Adrenal gland (tissue), 12 donors: ENCODE data around the gene RNF40. TPM values are rescaled to one million over a fixed set of nuclear protein-coding genes. Genes with fewer than 3 reads are reported as not detected.

Experiments used
- DNase-seq, 7 donors: peaks; one replicate each; pipeline ENCODE4 v3.0.0-alpha.2; 2019 to 2020
- H3K27ac ChIP-seq, 5 donors: fragments of 200-600 bp; sonication (generic) in 4 of 5; 1 replicate in 3 of 5; 2 replicates in 2 of 5; pipeline versions ENCODE4 v1.5.1 to v1.8.0; 2016 to 2020; ENCODE audit warnings: mild to moderate bottlenecking in 1 of 5
- H3K27me3 ChIP-seq: fragments of 200-600 bp; 2 replicates; pipeline ENCODE4 v1.8.0; 2021
- H3K36me3 ChIP-seq, 2 donors: fragments of 200-600 bp; replicated peaks in 1 of 2; 1 replicate in 1 of 2; 2 replicates in 1 of 2; pipeline versions ENCODE4 v1.5.1 to v1.8.0; 2018 to 2022
- H3K4me1 ChIP-seq, 2 donors: fragments of 200-600 bp; replicated peaks in 1 of 2; 1 replicate in 1 of 2; 2 replicates in 1 of 2; pipeline versions ENCODE4 v1.5.1 to v1.8.0; 2018 to 2021
- H3K4me3 ChIP-seq, 4 donors: fragments of 200-600 bp; sonication (generic) in 3 of 4; one replicate each; pipeline ENCODE4 v1.5.1; 2016 to 2018
- H3K9me3 ChIP-seq, 3 donors: fragments of 200-600 bp; sonication (generic) in 1 of 3; replicated peaks in 1 of 3; 1 replicate in 2 of 3; 2 replicates in 1 of 3; pipeline versions ENCODE4 v1.5.1 to v1.8.0; 2016 to 2021
- POLR2A ChIP-seq, 2 donors: fragments of 450-650 bp; IDR thresholded peaks; one replicate each; pipeline ENCODE4 v1.6.1; 2017; ENCODE audit warnings: antibody characterized with exemption in 2 of 2, mild to moderate bottlenecking in 2 of 2, moderate library complexity in 1 of 2
- WGBS, 4 donors: extraction: QIAGEN DNeasy Blood & Tissue Kit in 2 of 4; methylation state at CpG; one replicate each; pipeline versions ENCODE4 v1.1.5 to v1.1.7; 2013 to 2017; 5-methylcytosine and 5-hydroxymethylcytosine counted together
- intact Hi-C, 2 donors: fragments of 100-400 bp; cut with DNase I; formaldehyde crosslinking; loops; one replicate each; pipeline versions ENCODE4 v1.14.1 to v1.15.0; 2022 to 2023
- polyA plus RNA-seq, 3 donors: library from polyadenylated mRNA; stranded (reverse); fragments of 200-250 nt in 2 of 3; fragments of 350-450 nt in 1 of 3; fragmentation: Illumina TruSeq in 1 of 3; extraction: RNeasy Lipid Tissue Mini Kit (QIAGEN cat#74804) in 1 of 3; gene quantifications; one replicate each; pipeline ENCODE4 v1.2.3, GENCODE V29; 2013 to 2014
- total RNA-seq, 9 donors: library from RNA; depleted of rRNA in 4 of 9; stranded (reverse); fragments of >200 nt in 4 of 9; fragments of 120-200 nt in 1 of 9; fragmentation: NEBNext Ultra II Directional in 1 of 9; extraction: Animal tissue kit (Norgen Biotek cat#: 25700) in 1 of 9; gene quantifications; one replicate each; pipeline versions ENCODE4 v1.1.0 to v1.2.4, GENCODE V29; 2013 to 2023
- TF ChIP-seq, protein P1 (sequence below), 6 experiments: fragments of 450-650 bp in 4 of 6; fragments of 200-600 bp in 2 of 6; sonication (generic) in 1 of 6; IDR thresholded peaks; 1 replicate in 5 of 6; 2 replicates in 1 of 6; pipeline versions ENCODE4 v1.5.1 to v1.8.0; 2016 to 2021; ENCODE audit warnings: antibody characterized with exemption in 6 of 6, mild to moderate bottlenecking in 2 of 6, moderate library complexity in 1 of 6
- donor health status: healthy with polysubstance abuse.
- donor health status: Bipolar disorder and iron deficiency.
- donor health status: DM: yes; HTN: yes; CAD: no.
- donor health status: DM: no; HTN: no; CAD: no.
- donor health status: DM: no; HTN: no; CAD: no.
- donor health status: DM: yes; HTN: yes; CAD: no.

RNF40 gene
- total and polyA plus RNA-seq, 12 donors: 86.9 to 164 (median 114) TPM

- H3K4me1 ChIP-seq: peaks cover 10 to 23% of the 10 kb centered on the region in 2 donors
- no peak overlapping the region for H3K4me3 ChIP-seq
- H3K27ac ChIP-seq: peak overlapping the region; percentile 11 to 84 (median 77)
- peaks cover 0 to 47% of the 10 kb centered on the region in 2 donors for H3K36me3 ChIP-seq
- no peaks in the 10 kb centered on the region for H3K27me3 ChIP-seq
- TF ChIP-seq, protein P1, sequence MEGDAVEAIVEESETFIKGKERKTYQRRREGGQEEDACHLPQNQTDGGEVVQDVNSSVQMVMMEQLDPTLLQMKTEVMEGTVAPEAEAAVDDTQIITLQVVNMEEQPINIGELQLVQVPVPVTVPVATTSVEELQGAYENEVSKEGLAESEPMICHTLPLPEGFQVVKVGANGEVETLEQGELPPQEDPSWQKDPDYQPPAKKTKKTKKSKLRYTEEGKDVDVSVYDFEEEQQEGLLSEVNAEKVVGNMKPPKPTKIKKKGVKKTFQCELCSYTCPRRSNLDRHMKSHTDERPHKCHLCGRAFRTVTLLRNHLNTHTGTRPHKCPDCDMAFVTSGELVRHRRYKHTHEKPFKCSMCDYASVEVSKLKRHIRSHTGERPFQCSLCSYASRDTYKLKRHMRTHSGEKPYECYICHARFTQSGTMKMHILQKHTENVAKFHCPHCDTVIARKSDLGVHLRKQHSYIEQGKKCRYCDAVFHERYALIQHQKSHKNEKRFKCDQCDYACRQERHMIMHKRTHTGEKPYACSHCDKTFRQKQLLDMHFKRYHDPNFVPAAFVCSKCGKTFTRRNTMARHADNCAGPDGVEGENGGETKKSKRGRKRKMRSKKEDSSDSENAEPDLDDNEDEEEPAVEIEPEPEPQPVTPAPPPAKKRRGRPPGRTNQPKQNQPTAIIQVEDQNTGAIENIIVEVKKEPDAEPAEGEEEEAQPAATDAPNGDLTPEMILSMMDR (IDR thresholded peaks at IDR 0.05): no peak
- TF ChIP-seq POLR2A (IDR thresholded peaks at IDR 0.05): peak in 1 of 2 donors; percentile 46
- intact Hi-C loops: no loop called here
- 33 to 48% (median 40%) methylated on average over 3 to 6 of the region's 6 CpGs for WGBS, 4 donors
- DNase-seq: peak; percentile 51 to 88 (median 84)
- H3K9me3 ChIP-seq: no peaks in the 10 kb centered on the region
Measured at GRCh38 chr16:30741461-30741914, 20.6 kb upstream of the RNF40 start.

- DNase-seq: peak in 1 of 7 donors; percentile 19
- peaks cover 10 to 31% of the 10 kb centered on the region in 2 donors for H3K4me1 ChIP-seq
- TF ChIP-seq POLR2A (IDR thresholded peaks at IDR 0.05): no peak
- TF ChIP-seq, protein P1 (IDR thresholded peaks at IDR 0.05): no peak
- 94 to 98% (median 96%) methylated on average over 7 to 11 of the region's 11 CpGs for WGBS, 4 donors
- H3K36me3 ChIP-seq: peaks cover 0 to 25% of the 10 kb centered on the region in 2 donors
- intact Hi-C loops: no loop called here
- no peak overlapping the region for H3K27ac ChIP-seq
- H3K9me3 ChIP-seq: no peaks in the 10 kb centered on the region
- H3K4me3 ChIP-seq: no peak overlapping the region
- H3K27me3 ChIP-seq: no peaks in the 10 kb centered on the region
Measured at GRCh38 chr16:30743716-30744115, 18.4 kb upstream of the RNF40 start.

DNA sequence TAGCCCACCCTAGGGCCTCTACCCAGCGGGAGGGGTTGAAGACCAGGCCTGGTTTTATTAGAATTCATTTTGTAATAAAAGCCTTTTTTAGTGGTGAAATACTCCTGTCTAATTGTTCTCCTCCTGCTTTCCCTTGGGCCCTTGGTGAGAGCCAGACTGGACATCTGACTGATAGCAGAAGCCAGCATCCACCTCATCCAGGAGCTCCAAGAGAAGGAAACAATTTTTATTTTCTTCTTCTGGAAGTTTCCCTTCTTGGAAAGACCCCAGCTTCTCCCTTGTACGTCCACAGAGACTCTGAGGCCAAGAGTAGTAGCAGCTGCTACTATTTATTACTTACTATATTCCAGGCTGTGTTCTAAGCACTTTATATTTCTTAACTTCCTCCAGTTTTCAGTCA lies 17.9 kb upstream of the RNF40 start:
- intact Hi-C loops: no loop called here
- H3K27ac ChIP-seq: no peak overlapping the region

DNA sequence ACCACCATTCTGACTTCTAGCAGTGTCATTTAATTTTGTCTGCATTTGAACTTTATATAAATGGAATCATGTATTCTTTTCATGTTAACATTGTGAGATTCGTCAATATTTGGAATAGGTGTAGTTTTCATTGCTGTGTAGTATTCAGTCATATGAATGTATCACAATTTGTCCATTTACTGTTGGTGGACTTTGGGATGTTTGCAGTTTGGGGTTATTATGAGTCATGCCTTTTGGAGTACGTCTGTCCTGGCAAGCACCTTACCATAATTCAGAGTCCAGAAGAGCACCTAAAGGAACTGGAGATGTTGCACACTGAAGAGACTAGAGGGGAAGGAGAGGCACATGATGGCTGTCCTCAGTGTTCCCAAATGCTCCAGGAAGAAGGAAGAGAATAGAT lies 17.0 kb upstream of the RNF40 start:
- Histone ChIP-seq H3K27ac (no peak overlapping the region), H3K27me3 (no peaks in the 10 kb centered on the region), H3K9me3 (no peaks in the 10 kb centered on the region), H3K4me1 (peaks cover 10 to 27% of the 10 kb centered on the region in 2 donors), H3K36me3 (peaks cover 0 to 12% of the 10 kb centered on the region in 2 donors), H3K4me3 (no peak overlapping the region)
- 57 to 78% (median 75%) methylated on average over 2 of the region's 2 CpGs for WGBS, 4 donors
- intact Hi-C loops: no loop called here
- TF ChIP-seq, protein P1 (IDR thresholded peaks at IDR 0.05): no peak
- no peak for TF ChIP-seq POLR2A (IDR thresholded peaks at IDR 0.05)
- no peak for DNase-seq

More for the DNA sequence above, 17.9 kb upstream of the RNF40 start:
- H3K4me3 ChIP-seq: no peak overlapping the region
- no peak for DNase-seq
- TF ChIP-seq, protein P1 (IDR thresholded peaks at IDR 0.05): no peak
- TF ChIP-seq POLR2A (IDR thresholded peaks at IDR 0.05): no peak
- no peaks in the 10 kb centered on the region for H3K27me3 ChIP-seq
- peaks cover 0 to 21% of the 10 kb centered on the region in 2 donors for H3K36me3 ChIP-seq
- H3K9me3 ChIP-seq: no peaks in the 10 kb centered on the region
- WGBS, 4 donors: 79 to 95% (median 91%) methylated on average over 2 of the region's 2 CpGs
- H3K4me1 ChIP-seq: peaks cover 10 to 31% of the 10 kb centered on the region in 2 donors
